Mesenchymal stem cell (in vitro differentiated cells and primary cell): ENCODE data around the gene ATP6V1G2.

Experiments used
- DNase-seq: peaks from one replicate; pipeline ENCODE4 v3.0.0-alpha.2; 2013
- H2AFZ ChIP-seq: one replicate; pipeline ENCODE4 v1.6.1; 2013; ENCODE audit warnings: low read depth, mild to moderate bottlenecking, control low read depth, inconsistent platforms, low read length, moderate library complexity
- H2AK5ac ChIP-seq: 2 replicates; pipeline ENCODE4 v1.6.1; 2013; ENCODE audit warnings: low read length, moderate library complexity, mild to moderate bottlenecking, inconsistent platforms; ENCODE audit not compliant: severe bottlenecking
- H2BK120ac ChIP-seq: one replicate; pipeline ENCODE4 v1.6.1; 2013; ENCODE audit warnings: low read depth, mild to moderate bottlenecking, inconsistent platforms, low read length, moderate library complexity
- H2BK12ac ChIP-seq, 2 experiments: one replicate each; pipeline ENCODE4 v1.6.1; 2013; ENCODE audit warnings: inconsistent platforms in 2 of 2, low read length in 2 of 2, mild to moderate bottlenecking in 2 of 2, moderate library complexity in 2 of 2, control low read depth in 1 of 2
- H2BK15ac ChIP-seq: one replicate; pipeline ENCODE4 v1.6.1; 2013; ENCODE audit warnings: mild to moderate bottlenecking, low read depth, inconsistent platforms; ENCODE audit not compliant: poor library complexity, severe bottlenecking
- H2BK5ac ChIP-seq: 2 replicates; pipeline ENCODE4 v1.6.1; 2013; ENCODE audit warnings: low read depth, mild to moderate bottlenecking, low read length, control low read depth, inconsistent platforms; ENCODE audit not compliant: poor library complexity, severe bottlenecking
- H3K14ac ChIP-seq, 2 experiments: one replicate each; pipeline ENCODE4 v1.6.1; 2013; ENCODE audit warnings: inconsistent platforms in 2 of 2, low read length in 2 of 2, control low read depth in 1 of 2, mild to moderate bottlenecking in 1 of 2, moderate library complexity in 1 of 2
- H3K18ac ChIP-seq, 2 experiments: one replicate each; pipeline ENCODE4 v1.6.1; 2013; ENCODE audit warnings: inconsistent platforms in 2 of 2, low read length in 2 of 2, control low read depth in 1 of 2, low read depth in 1 of 2, mild to moderate bottlenecking in 1 of 2
- H3K23ac ChIP-seq, 2 experiments: one replicate each; pipeline ENCODE4 v1.6.1; 2013; ENCODE audit warnings: inconsistent platforms in 2 of 2, low read length in 2 of 2, mild to moderate bottlenecking in 2 of 2, moderate library complexity in 2 of 2, control low read depth in 1 of 2
- H3K27ac ChIP-seq: 2 replicates; pipeline ENCODE4 v1.5.1; 2013; ENCODE audit warnings: mild to moderate bottlenecking, moderate library complexity, low read length, control low read depth, inconsistent platforms; ENCODE audit not compliant: poor library complexity, severe bottlenecking
- H3K27me3 ChIP-seq, 2 experiments: 2 replicates each; pipeline versions ENCODE4 v1.6.1 to v1.7.0; 2013; ENCODE audit warnings: low read length in 2 of 2, mild to moderate bottlenecking in 2 of 2, moderate library complexity in 2 of 2, control low read depth in 1 of 2, inconsistent platforms in 1 of 2; ENCODE audit not compliant: control insufficient read depth in 1 of 2, insufficient read depth in 1 of 2
- H3K36me3 ChIP-seq, 2 experiments: 2 replicates each; pipeline versions ENCODE4 v1.6.1 to v1.7.0; 2013; ENCODE audit warnings: low read length in 2 of 2, control low read depth in 1 of 2, inconsistent platforms in 1 of 2, low read depth in 1 of 2, mild to moderate bottlenecking in 1 of 2; ENCODE audit not compliant: insufficient read depth in 2 of 2, control insufficient read depth in 1 of 2
- H3K4ac ChIP-seq, 2 experiments: one replicate each; pipeline ENCODE4 v1.6.1; 2013; ENCODE audit warnings: inconsistent platforms in 2 of 2, low read length in 2 of 2, mild to moderate bottlenecking in 2 of 2, moderate library complexity in 2 of 2, control low read depth in 1 of 2, low read depth in 1 of 2
- H3K4me1 ChIP-seq: 2 replicates; pipeline ENCODE4 v1.6.1; 2013; ENCODE audit warnings: low read depth, low read length, control low read depth; ENCODE audit not compliant: control insufficient read depth, insufficient read depth
- H3K4me2 ChIP-seq: 2 replicates; pipeline ENCODE4 v1.6.1; 2013; ENCODE audit warnings: low read length, mild to moderate bottlenecking, inconsistent platforms; ENCODE audit not compliant: poor library complexity, severe bottlenecking
- H3K4me3 ChIP-seq, 2 experiments: 2 replicates each; pipeline versions ENCODE4 v1.5.1 to v1.7.0; 2013; ENCODE audit warnings: low read length in 2 of 2, mild to moderate bottlenecking in 2 of 2, control low read depth in 1 of 2, low read depth in 1 of 2; ENCODE audit not compliant: insufficient read depth in 1 of 2
- H3K79me1 ChIP-seq: replicated peaks from 2 replicates; pipeline ENCODE4 v1.6.1; 2013; ENCODE audit warnings: mild to moderate bottlenecking, control low read depth, low read length, inconsistent platforms; ENCODE audit not compliant: poor library complexity, severe bottlenecking
- H3K9ac ChIP-seq: 2 replicates; pipeline ENCODE4 v1.7.0; 2013; ENCODE audit warnings: mild to moderate bottlenecking, low read length, moderate library complexity
- H3K9me3 ChIP-seq: 2 replicates; pipeline ENCODE4 v1.7.0; 2013; ENCODE audit warnings: mild to moderate bottlenecking, low read length; ENCODE audit not compliant: control insufficient read depth
- H4K8ac ChIP-seq: one replicate; pipeline ENCODE4 v1.6.1; 2013; ENCODE audit warnings: inconsistent platforms, mild to moderate bottlenecking, low read length, moderate library complexity
- H4K91ac ChIP-seq: one replicate; pipeline ENCODE4 v1.6.1; 2013; ENCODE audit warnings: mild to moderate bottlenecking, low read length, inconsistent platforms
- WGBS: methylation state at CpG from one replicate; pipeline ENCODE4 v1.1.7; 2013; ENCODE audit warnings: mixed read lengths; 5-methylcytosine and 5-hydroxymethylcytosine counted together

The ATP6V1G2 gene

GRCh38 chr6:31569861-31570536 lies 23.6 kb upstream of the ATP6V1G2 start:
- H3K4me2 ChIP-seq = no peak overlapping the region
- H3K9ac ChIP-seq = no peak overlapping the region
- H2BK12ac ChIP-seq = no peak overlapping the region
- no peak overlapping the region for H2BK15ac ChIP-seq
- H3K36me3 ChIP-seq = no peaks in the 10 kb centered on the region
- no peaks in the 10 kb centered on the region for H3K79me1 ChIP-seq
- H3K27me3 ChIP-seq = peaks cover 0 to 10% of the 10 kb centered on the region in 2 experiments
- H3K27ac ChIP-seq = no peak overlapping the region
- H2AK5ac ChIP-seq = no peak overlapping the region
- no peak overlapping the region for H3K4ac ChIP-seq
- WGBS = no CpG with 5 or more reads among the region's 1 CpG
- DNase-seq = no peak
- no peaks in the 10 kb centered on the region for H3K4me1 ChIP-seq
- H2AFZ ChIP-seq = no peak overlapping the region
- H4K8ac ChIP-seq = peak overlapping the region; percentile 36
- no peak overlapping the region for H3K4me3 ChIP-seq
- no peak overlapping the region for H3K14ac ChIP-seq
- H3K18ac ChIP-seq = no peak overlapping the region
- no peak overlapping the region for H4K91ac ChIP-seq
- no peak overlapping the region for H2BK120ac ChIP-seq
- H2BK5ac ChIP-seq = no peak overlapping the region
- H3K23ac ChIP-seq = no peak overlapping the region
- no peaks in the 10 kb centered on the region for H3K9me3 ChIP-seq

GRCh38 chr6:31568537-31568961 lies 22.1 kb upstream of the ATP6V1G2 start:
- H2BK12ac ChIP-seq = no peak overlapping the region
- no peak overlapping the region for H2BK15ac ChIP-seq
- no peaks in the 10 kb centered on the region for H3K9me3 ChIP-seq
- H2AFZ ChIP-seq = no peak overlapping the region
- no peak overlapping the region for H3K18ac ChIP-seq
- H2BK120ac ChIP-seq = no peak overlapping the region
- no peak overlapping the region for H3K27ac ChIP-seq
- WGBS = 91% methylated on average over 3 of the region's 3 CpGs
- H3K27me3 ChIP-seq = peaks cover 0 to 5% of the 10 kb centered on the region in 2 experiments
- no peak overlapping the region for H3K4me3 ChIP-seq
- H3K23ac ChIP-seq = no peak overlapping the region
- H4K91ac ChIP-seq = no peak overlapping the region
- no peak overlapping the region for H3K9ac ChIP-seq
- H2AK5ac ChIP-seq = no peak overlapping the region
- H2BK5ac ChIP-seq = no peak overlapping the region
- no peak overlapping the region for H3K4me2 ChIP-seq
- no peak for DNase-seq
- H3K79me1 ChIP-seq = no peaks in the 10 kb centered on the region
- H3K4ac ChIP-seq = no peak overlapping the region
- H3K4me1 ChIP-seq = no peaks in the 10 kb centered on the region
- no peak overlapping the region for H4K8ac ChIP-seq
- H3K14ac ChIP-seq = no peak overlapping the region
- H3K36me3 ChIP-seq = no peaks in the 10 kb centered on the region

- no peak overlapping the region for H2AK5ac ChIP-seq
- H3K36me3 ChIP-seq = no peaks in the 10 kb centered on the region
- H3K4me2 ChIP-seq = no peak overlapping the region
- no peak for DNase-seq
- no peak overlapping the region for H2BK12ac ChIP-seq
- no peak overlapping the region for H2BK15ac ChIP-seq
- H2BK120ac ChIP-seq = no peak overlapping the region
- WGBS = 51% methylated on average over 9 of the region's 9 CpGs
- H3K14ac ChIP-seq = no peak overlapping the region
- H3K27me3 ChIP-seq = no peaks in the 10 kb centered on the region
- no peak overlapping the region for H3K18ac ChIP-seq
- H2BK5ac ChIP-seq = no peak overlapping the region
- H4K8ac ChIP-seq = no peak overlapping the region
- H3K4me1 ChIP-seq = no peaks in the 10 kb centered on the region
- H3K9me3 ChIP-seq = no peaks in the 10 kb centered on the region
- H4K91ac ChIP-seq = peak overlapping the region; percentile 18
- H2AFZ ChIP-seq = no peak overlapping the region
- H3K23ac ChIP-seq = no peak overlapping the region
- H3K79me1 ChIP-seq = no peaks in the 10 kb centered on the region
- H3K27ac ChIP-seq = no peak overlapping the region
- H3K9ac ChIP-seq = no peak overlapping the region
- H3K4ac ChIP-seq = no peak overlapping the region
- H3K4me3 ChIP-seq = no peak overlapping the region
Observed at GRCh38 chr6:31567531-31568370, 21.3 kb upstream of the ATP6V1G2 start.

GRCh38 chr6:31560697-31561058 lies 14.3 kb upstream of the ATP6V1G2 start:
- Histone ChIP-seq H2BK15ac (no peak overlapping the region), H3K9me3 (no peaks in the 10 kb centered on the region), H3K9ac (no peak overlapping the region), H3K23ac (no peak overlapping the region), H3K4me3 (no peak overlapping the region), H3K27ac (peak overlapping the region; percentile 85), H2BK120ac (peak overlapping the region; percentile 27), H3K14ac (no peak overlapping the region), H4K91ac (peak overlapping the region; percentile 70), H2BK5ac (no peak overlapping the region), H3K4me1 (peaks cover 25% of the 10 kb centered on the region), H3K18ac (peak overlapping the region; percentile 38 to 60), H3K36me3 (peaks cover 31 to 52% of the 10 kb centered on the region in 2 experiments), H3K79me1 (peaks cover 20% of the 10 kb centered on the region), H3K27me3 (no peaks in the 10 kb centered on the region), H3K4me2 (no peak overlapping the region), H2AFZ (no peak overlapping the region), H2BK12ac (peak overlapping the region; percentile 7 to 50), H3K4ac (no peak overlapping the region), H2AK5ac (peak overlapping the region; percentile 49), H4K8ac (peak overlapping the region; percentile 65)
- DNase-seq = no peak
